Left lung (tissue), 10 donors: ENCODE data around the gene UQCRQ. TPM values are rescaled to one million over a fixed set of nuclear protein-coding genes. Genes with fewer than 3 reads are reported as not detected.
A peak's percentile ranks its signal among the peaks of the same experiment; 100 is the strongest.

Experiments used
- ATAC-seq: fragments of 200-7000 bp; cut with Tn5 transposase; one replicate; pipeline ENCODE4 v1.9.1; 2020; ENCODE audit warnings: moderate library complexity
- DNase-seq, 4 donors: peaks; one replicate each; pipeline ENCODE4 v3.0.0-alpha.2; 2013 to 2020
- H3K27ac ChIP-seq, 2 donors: fragments of 200-600 bp; sonication (generic) in 1 of 2; one replicate each; pipeline versions ENCODE4 v1.5.0 to v1.8.0; 2020 to 2021
- H3K27me3 ChIP-seq, 2 donors: fragments of 200-600 bp; sonication (generic) in 1 of 2; one replicate each; pipeline versions ENCODE4 v1.5.0 to v1.8.0; 2020 to 2021
- H3K36me3 ChIP-seq, 2 donors: fragments of 200-600 bp; sonication (generic) in 1 of 2; one replicate each; pipeline versions ENCODE4 v1.5.0 to v1.8.0; 2020 to 2021
- H3K4me1 ChIP-seq, 2 donors: fragments of 200-600 bp; one replicate each; pipeline ENCODE4 v1.8.0; 2021
- H3K4me3 ChIP-seq, 2 donors: fragments of 200-600 bp; sonication (generic) in 1 of 2; one replicate each; pipeline versions ENCODE4 v1.5.0 to v1.8.0; 2020 to 2021; ENCODE audit warnings: mild to moderate bottlenecking in 1 of 2
- H3K9me3 ChIP-seq, 2 donors: fragments of 200-600 bp; sonication (generic) in 1 of 2; one replicate each; pipeline versions ENCODE4 v1.5.0 to v1.8.0; 2020 to 2021
- CTCF ChIP-seq, 2 donors: fragments of 200-600 bp; sonication (generic) in 1 of 2; IDR thresholded peaks; one replicate each; pipeline versions ENCODE4 v1.5.0 to v1.8.0; 2021; ENCODE audit warnings: antibody characterized with exemption in 2 of 2
- intact Hi-C, 2 donors: fragments of 100-400 bp; cut with DNase I; formaldehyde crosslinking; loops; one replicate each; pipeline versions ENCODE4 v1.11.2 to v1.14.2; 2022
- polyA plus RNA-seq, 6 donors: library from polyadenylated mRNA; unstranded; fragments of 120-200 nt; gene quantifications; one replicate each; pipeline ENCODE4 v1.2.1, GENCODE V29; 2013; ENCODE audit not compliant: insufficient read length in 6 of 6
- total RNA-seq, 2 donors: library from RNA; stranded (reverse); fragmentation: NEBNext Ultra II Directional; extraction: Animal tissue kit (Norgen Biotek cat#: 25700); gene quantifications; one replicate each; pipeline ENCODE4 v1.2.1, GENCODE V29; 2021
- donor health status: DM: no; HTN: yes; CAD: no.
- donor health status: DM: no; HTN: no; CAD: no.

UQCRQ gene
- total and polyA plus RNA-seq, 8 donors = 130 to 507 (median 168) TPM

GRCh38 chr5:132872788-132873118 lies 6.3 kb downstream of the UQCRQ start:
- intact Hi-C loops = no loop called here
- Histone ChIP-seq H3K4me3 (no peak overlapping the region), H3K36me3 (peaks cover 0 to 72% of the 10 kb centered on the region in 2 donors), H3K27ac (peak overlapping the region in 1 of 2 donors; percentile 27), H3K27me3 (no peaks in the 10 kb centered on the region), H3K9me3 (no peaks in the 10 kb centered on the region), H3K4me1 (peaks cover 0 to 4% of the 10 kb centered on the region in 2 donors)
- DNase-seq (no peak), ATAC-seq (no peak)
- no peak for TF ChIP-seq CTCF (IDR thresholded peaks at IDR 0.05)

GRCh38 chr5:132873119-132873929 lies 6.9 kb downstream of the UQCRQ start, which contains the start of gene LEAP2:
Gene LEAP2 (plus strand): TSS chr5:132873668. CDS start chr5:132873695, 27 bp downstream.
- DNase-seq (no peak), ATAC-seq (peak; percentile 45)
- H3K9me3 ChIP-seq = no peaks in the 10 kb centered on the region
- no peak within 1 kb of the TSS for H3K4me3 ChIP-seq
- intact Hi-C loops = no loop called here
- H3K36me3 ChIP-seq = peaks cover 0 to 72% of the 10 kb centered on the region in 2 donors
- no peaks in the 10 kb centered on the region for H3K4me1 ChIP-seq
- H3K27ac ChIP-seq = peak within 1 kb of the TSS in 1 of 2 donors; percentile 27
- H3K27me3 ChIP-seq = no peaks in the 10 kb centered on the region
- TF ChIP-seq CTCF (IDR thresholded peaks at IDR 0.05) = no peak

DNA sequence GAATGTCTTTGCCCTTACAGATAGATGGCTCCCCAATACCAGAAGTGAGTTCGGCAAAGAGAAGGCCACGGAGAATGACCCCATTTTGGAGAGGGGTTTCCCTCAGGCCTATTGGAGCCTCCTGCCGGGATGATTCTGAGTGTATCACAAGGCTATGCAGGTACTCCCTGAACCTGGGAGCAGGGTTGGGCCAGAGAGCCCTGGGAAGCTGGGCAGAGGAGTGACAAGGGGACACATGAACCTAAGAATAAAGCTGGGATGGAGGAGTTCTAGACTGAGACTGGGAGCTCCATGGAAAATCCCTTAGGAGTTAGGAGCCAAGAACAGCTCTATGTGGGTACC lies 7.5 kb downstream of the UQCRQ start:
- H3K27me3 ChIP-seq = no peaks in the 10 kb centered on the region
- no peaks in the 10 kb centered on the region for H3K9me3 ChIP-seq
- no peak for TF ChIP-seq CTCF (IDR thresholded peaks at IDR 0.05)
- intact Hi-C loops = no loop called here
- ATAC-seq (no peak), DNase-seq (no peak)
- H3K4me3 ChIP-seq = no peak overlapping the region
- H3K4me1 ChIP-seq = no peaks in the 10 kb centered on the region
- H3K36me3 ChIP-seq = peaks cover 0 to 72% of the 10 kb centered on the region in 2 donors
- no peak overlapping the region for H3K27ac ChIP-seq

DNA sequence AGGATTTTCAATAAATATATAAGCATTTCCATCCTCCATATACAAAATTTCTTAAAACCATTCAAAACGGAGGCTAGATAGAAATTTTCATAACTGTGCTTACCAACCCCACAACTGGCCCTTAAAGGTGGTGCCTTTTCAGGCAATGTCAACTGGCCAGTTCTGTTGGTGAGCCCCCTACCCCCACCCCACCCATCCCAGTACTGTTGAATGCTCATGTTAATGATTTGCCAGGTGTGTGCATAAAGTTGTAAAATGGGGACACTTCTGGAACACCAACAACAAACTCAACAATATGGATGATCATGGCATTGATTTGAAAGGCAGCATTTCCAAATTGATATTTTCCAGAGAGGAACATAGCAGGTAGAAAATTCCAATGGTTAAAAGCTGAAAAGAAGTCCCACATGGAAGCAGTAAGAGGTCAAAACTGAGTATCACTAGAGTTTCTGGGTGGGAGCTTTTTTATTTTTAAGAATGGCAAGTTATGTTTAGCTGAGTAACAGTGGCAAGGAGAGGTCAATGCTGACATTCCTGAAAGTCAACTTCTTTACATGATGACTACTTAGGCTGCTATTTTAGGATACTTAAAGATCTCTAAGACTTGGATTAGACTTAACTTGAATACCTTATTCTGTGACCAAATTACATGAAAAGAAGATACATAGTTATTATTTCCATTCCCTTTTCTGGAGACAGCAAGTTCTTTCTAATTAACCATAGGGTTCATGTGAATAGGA lies 9.7 kb downstream of the UQCRQ start:
- ATAC-seq (peak; percentile 50), DNase-seq (no peak)
- Histone ChIP-seq H3K36me3 (peaks cover 0 to 72% of the 10 kb centered on the region in 2 donors), H3K27me3 (no peaks in the 10 kb centered on the region), H3K4me1 (no peaks in the 10 kb centered on the region), H3K4me3 (no peak overlapping the region), H3K27ac (peak overlapping the region in 1 of 2 donors; percentile 44), H3K9me3 (no peaks in the 10 kb centered on the region)
- TF ChIP-seq CTCF (IDR thresholded peaks at IDR 0.05) = no peak
- intact Hi-C loops = no loop called here

DNA sequence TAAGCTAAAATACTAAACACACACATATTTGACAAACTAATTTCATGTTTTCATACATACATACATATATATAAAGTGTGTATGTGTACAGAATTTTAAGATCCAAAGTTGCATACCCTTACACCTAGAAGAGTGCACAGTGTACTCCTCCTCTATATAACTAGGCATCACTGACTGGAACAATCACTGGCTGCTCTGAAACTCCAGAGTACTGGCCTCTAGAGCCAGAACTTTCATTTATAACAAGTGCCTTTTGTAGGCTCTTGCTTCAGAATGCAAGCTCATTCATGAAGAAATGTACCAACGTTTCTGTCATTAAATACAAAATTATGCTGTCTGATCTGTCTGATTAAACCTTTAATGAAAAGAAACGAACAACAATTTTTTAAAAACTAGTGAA lies 11.0 kb downstream of the UQCRQ start:
- no peak overlapping the region for H3K4me3 ChIP-seq
- no peaks in the 10 kb centered on the region for H3K27me3 ChIP-seq
- DNase-seq = no peak
- H3K9me3 ChIP-seq = no peaks in the 10 kb centered on the region
- peak; percentile 14 for ATAC-seq
- TF ChIP-seq CTCF (IDR thresholded peaks at IDR 0.05) = no peak
- H3K4me1 ChIP-seq = no peaks in the 10 kb centered on the region
- H3K36me3 ChIP-seq = peaks cover 0 to 72% of the 10 kb centered on the region in 2 donors
- no peak overlapping the region for H3K27ac ChIP-seq
- intact Hi-C loops = no loop called here
